Measurements from ENCODE around the gene NTN3. TPM values are rescaled to one million over a fixed set of nuclear protein-coding genes. Genes with fewer than 3 reads are reported as not detected.

The NTN3 gene
- total and polyA plus RNA-seq, 9 donors: 1.7 to 4.0 (median 2.9) TPM

DNA sequence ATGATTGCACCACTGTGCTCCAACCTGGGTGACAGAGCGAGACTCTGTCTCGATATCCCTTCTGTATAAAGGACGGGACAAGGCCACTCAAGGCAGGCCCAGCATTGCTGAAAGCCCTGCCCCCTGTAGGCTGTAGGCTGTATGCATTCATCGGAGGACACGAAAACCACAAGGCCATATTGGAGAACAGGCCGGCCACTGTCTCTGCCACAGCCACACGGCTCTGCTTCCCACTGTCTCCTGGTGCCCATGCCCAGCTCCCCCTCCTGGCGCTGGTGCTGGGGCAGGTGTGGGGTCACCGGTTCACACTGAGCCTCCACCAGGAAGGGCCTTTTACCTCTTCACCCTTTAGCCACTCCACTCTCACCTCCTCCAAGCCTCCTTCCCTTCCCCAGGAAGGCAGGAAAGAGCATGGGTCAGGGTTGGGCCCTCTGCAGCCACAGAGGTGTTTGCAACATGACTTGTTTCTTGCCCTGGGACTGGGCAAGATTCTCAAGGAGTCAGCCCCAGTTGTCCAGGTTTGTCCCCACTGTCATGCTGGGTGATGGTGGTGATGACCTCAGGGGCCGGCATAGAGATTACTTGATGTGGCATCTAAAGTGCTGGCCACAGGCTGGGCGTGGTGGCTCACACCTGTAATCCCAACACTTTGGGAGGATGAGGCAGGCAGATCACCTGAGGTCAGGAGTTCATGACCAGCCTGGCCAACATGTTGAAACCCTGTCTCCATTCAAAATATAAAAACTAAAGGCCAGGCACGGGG, 5.3 kb upstream of the NTN3 start:
- DNase-seq: no peak
- H3K36me3 ChIP-seq (ENCODE audit: control insufficient read depth, insufficient read depth, low read length): peaks cover 3% of the 10 kb centered on the region
- no peaks in the 10 kb centered on the region for H3K9me3 ChIP-seq (replicated peaks; ENCODE audit: control insufficient read depth, low read depth, low read length)
- peaks cover 38% of the 10 kb centered on the region for H3K4me1 ChIP-seq (ENCODE audit: control insufficient read depth, insufficient read depth, low read length)
- H3K4me3 ChIP-seq (ENCODE audit: low read length): no peak overlapping the region
- H3K27ac ChIP-seq (ENCODE audit: low read length): no peak overlapping the region
- 78% methylated on average over 11 of the region's 12 CpGs for WGBS (ENCODE audit: insufficient coverage)
- peaks cover 13% of the 10 kb centered on the region for H3K27me3 ChIP-seq (ENCODE audit: control insufficient read depth, insufficient read depth, low read length)

GRCh38 chr16:2466667-2467527, 4.2 kb upstream of the NTN3 start:
- peak overlapping the region; percentile 82 for H3K27ac ChIP-seq (ENCODE audit: low read length)
- no peaks in the 10 kb centered on the region for H3K36me3 ChIP-seq (ENCODE audit: control insufficient read depth, insufficient read depth, low read length)
- H3K4me1 ChIP-seq (ENCODE audit: control insufficient read depth, insufficient read depth, low read length): peaks cover 40% of the 10 kb centered on the region
- H3K4me3 ChIP-seq (ENCODE audit: low read length): no peak overlapping the region
- DNase-seq: no peak
- 75% methylated on average over 25 of the region's 29 CpGs for WGBS (ENCODE audit: insufficient coverage)
- peaks cover 15% of the 10 kb centered on the region for H3K27me3 ChIP-seq (ENCODE audit: control insufficient read depth, insufficient read depth, low read length)
- H3K9me3 ChIP-seq (replicated peaks; ENCODE audit: control insufficient read depth, low read depth, low read length): no peaks in the 10 kb centered on the region

GRCh38 chr16:2467528-2468232, 3.4 kb upstream of the NTN3 start:
- under 1% methylated on average over 80 of the region's 80 CpGs for WGBS (ENCODE audit: insufficient coverage)
- Histone ChIP-seq H3K4me3 (ENCODE audit: low read length) (peak overlapping the region; percentile 39), H3K4me1 (ENCODE audit: control insufficient read depth, insufficient read depth, low read length) (peaks cover 47% of the 10 kb centered on the region), H3K27me3 (ENCODE audit: control insufficient read depth, insufficient read depth, low read length) (peaks cover 22% of the 10 kb centered on the region), H3K36me3 (ENCODE audit: control insufficient read depth, insufficient read depth, low read length) (no peaks in the 10 kb centered on the region), H3K9me3 (replicated peaks; ENCODE audit: control insufficient read depth, low read depth, low read length) (no peaks in the 10 kb centered on the region), H3K27ac (ENCODE audit: low read length) (peak overlapping the region; percentile 82)
- DNase-seq: peak; percentile 95

DNA sequence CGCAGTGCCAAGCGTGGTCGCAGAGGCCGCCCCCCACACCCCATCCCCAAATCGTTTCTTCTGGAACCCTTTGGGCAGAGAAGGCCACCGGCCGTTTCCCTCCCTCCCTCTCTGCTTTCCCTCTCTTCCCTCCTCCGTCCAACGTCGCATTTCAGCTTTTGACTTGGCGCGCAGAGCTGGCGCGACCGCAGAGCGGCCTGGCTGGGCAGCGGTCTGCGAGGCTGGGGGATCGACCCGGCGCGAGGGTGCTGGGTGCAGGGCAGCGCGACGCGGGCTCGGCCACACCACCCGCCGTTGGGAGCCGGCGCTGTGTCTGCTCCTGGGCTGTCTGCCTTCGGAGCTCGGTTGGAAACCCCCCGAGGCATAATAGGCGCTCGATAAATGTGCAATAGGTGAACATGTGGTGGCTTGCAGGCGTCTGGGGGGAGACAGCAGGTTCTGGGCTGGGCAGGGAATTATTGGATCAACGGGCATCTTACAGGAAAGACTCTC, 2.8 kb upstream of the NTN3 start:
- no peaks in the 10 kb centered on the region for H3K36me3 ChIP-seq (ENCODE audit: control insufficient read depth, insufficient read depth, low read length)
- peak overlapping the region; percentile 39 for H3K4me3 ChIP-seq (ENCODE audit: low read length)
- DNase-seq: peak; percentile 67
- peak overlapping the region; percentile 59 for H3K27ac ChIP-seq (ENCODE audit: low read length)
- H3K4me1 ChIP-seq (ENCODE audit: control insufficient read depth, insufficient read depth, low read length): peaks cover 53% of the 10 kb centered on the region
- WGBS (ENCODE audit: insufficient coverage): under 1% methylated on average over 35 of the region's 38 CpGs
- no peaks in the 10 kb centered on the region for H3K9me3 ChIP-seq (replicated peaks; ENCODE audit: control insufficient read depth, low read depth, low read length)
- peaks cover 28% of the 10 kb centered on the region for H3K27me3 ChIP-seq (ENCODE audit: control insufficient read depth, insufficient read depth, low read length)

DNA sequence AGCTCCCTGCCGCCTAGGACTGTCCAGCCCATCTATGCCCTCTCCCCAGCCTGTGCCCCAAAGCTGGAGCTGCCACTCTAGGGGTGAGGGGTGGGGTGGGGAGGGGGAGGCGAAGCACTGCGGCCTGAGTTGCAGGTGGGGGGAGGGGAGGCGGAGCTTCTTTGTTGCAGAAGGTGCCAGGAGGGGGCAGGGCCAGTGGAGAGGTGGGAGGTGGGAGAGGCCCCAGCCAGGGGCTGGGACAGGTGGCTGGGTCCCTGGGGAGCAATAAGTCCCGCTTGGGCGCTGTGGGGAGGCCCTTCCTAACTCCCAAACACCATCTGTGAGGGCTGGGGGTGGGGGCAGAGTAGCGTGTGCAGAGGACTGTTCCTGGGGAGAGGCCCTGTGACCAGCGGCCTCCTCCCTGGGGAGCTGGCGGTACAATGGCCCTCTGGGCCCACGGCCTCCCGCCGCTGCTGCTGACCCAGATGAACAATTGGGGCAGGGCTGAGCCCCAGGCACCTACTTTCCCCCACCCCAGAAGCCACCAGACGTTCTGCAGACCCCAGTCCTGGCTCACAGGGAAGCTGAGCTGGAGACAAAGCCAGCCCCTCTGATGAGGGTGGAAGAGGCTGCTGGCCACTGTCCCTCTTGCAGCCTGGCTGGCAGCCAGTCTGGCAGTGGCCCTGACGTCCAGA, 2.2 kb upstream of the NTN3 start:
- peaks cover 29% of the 10 kb centered on the region for H3K27me3 ChIP-seq (ENCODE audit: control insufficient read depth, insufficient read depth, low read length)
- 0% methylated on average over 2 of the region's 14 CpGs for WGBS (ENCODE audit: insufficient coverage)
- H3K36me3 ChIP-seq (ENCODE audit: control insufficient read depth, insufficient read depth, low read length): no peaks in the 10 kb centered on the region
- peak overlapping the region; percentile 72 for H3K27ac ChIP-seq (ENCODE audit: low read length)
- H3K4me1 ChIP-seq (ENCODE audit: control insufficient read depth, insufficient read depth, low read length): peaks cover 56% of the 10 kb centered on the region
- DNase-seq: peak; percentile 61
- no peaks in the 10 kb centered on the region for H3K9me3 ChIP-seq (replicated peaks; ENCODE audit: control insufficient read depth, low read depth, low read length)
- peak overlapping the region; percentile 39 for H3K4me3 ChIP-seq (ENCODE audit: low read length)

- Histone ChIP-seq H3K4me3 (ENCODE audit: low read length) (no peak overlapping the region), H3K4me1 (ENCODE audit: control insufficient read depth, insufficient read depth, low read length) (peaks cover 56% of the 10 kb centered on the region), H3K9me3 (replicated peaks; ENCODE audit: control insufficient read depth, low read depth, low read length) (no peaks in the 10 kb centered on the region), H3K36me3 (ENCODE audit: control insufficient read depth, insufficient read depth, low read length) (no peaks in the 10 kb centered on the region), H3K27me3 (ENCODE audit: control insufficient read depth, insufficient read depth, low read length) (peaks cover 29% of the 10 kb centered on the region), H3K27ac (ENCODE audit: low read length) (peak overlapping the region; percentile 72)
- 39% methylated on average over 9 of the region's 16 CpGs for WGBS (ENCODE audit: insufficient coverage)
- DNase-seq: peak; percentile 65
These were observed 1.5 kb upstream of the NTN3 start for GRCh38 chr16:2469399-2470233.

DNA sequence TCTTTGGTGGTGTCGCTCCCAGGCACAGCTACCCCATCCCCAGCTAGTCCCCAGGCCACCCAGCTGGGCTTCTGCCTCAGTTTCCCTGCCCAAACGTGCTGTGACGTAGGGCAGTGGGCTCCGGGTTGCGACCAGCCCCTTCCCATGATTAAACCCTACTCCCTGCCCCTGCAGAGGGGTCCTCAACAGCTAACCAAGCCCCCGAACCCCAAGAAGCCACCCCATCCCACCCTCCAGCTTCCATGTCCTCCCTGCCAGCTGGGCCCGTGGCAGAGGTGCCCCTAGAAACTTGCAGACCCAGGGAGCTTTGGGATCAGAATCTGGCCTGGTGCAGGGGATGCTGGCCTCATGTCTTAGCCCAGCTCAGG, 879 bp upstream of the NTN3 start:
- Histone ChIP-seq H3K4me1 (ENCODE audit: control insufficient read depth, insufficient read depth, low read length) (peaks cover 56% of the 10 kb centered on the region), H3K27ac (ENCODE audit: low read length) (peak overlapping the region; percentile 71), H3K4me3 (ENCODE audit: low read length) (no peak overlapping the region), H3K9me3 (replicated peaks; ENCODE audit: control insufficient read depth, low read depth, low read length) (no peaks in the 10 kb centered on the region), H3K27me3 (ENCODE audit: control insufficient read depth, insufficient read depth, low read length) (peaks cover 29% of the 10 kb centered on the region), H3K36me3 (ENCODE audit: control insufficient read depth, insufficient read depth, low read length) (no peaks in the 10 kb centered on the region)
- WGBS (ENCODE audit: insufficient coverage): 80% methylated on average over 5 of the region's 7 CpGs
- no peak for DNase-seq

GRCh38 chr16:2470603-2471015, 488 bp upstream of the NTN3 start:
- Histone ChIP-seq H3K4me1 (ENCODE audit: control insufficient read depth, insufficient read depth, low read length) (peaks cover 58% of the 10 kb centered on the region), H3K27me3 (ENCODE audit: control insufficient read depth, insufficient read depth, low read length) (peaks cover 29% of the 10 kb centered on the region), H3K27ac (ENCODE audit: low read length) (peak overlapping the region; percentile 71), H3K36me3 (ENCODE audit: control insufficient read depth, insufficient read depth, low read length) (no peaks in the 10 kb centered on the region), H3K4me3 (ENCODE audit: low read length) (no peak overlapping the region), H3K9me3 (replicated peaks; ENCODE audit: control insufficient read depth, low read depth, low read length) (no peaks in the 10 kb centered on the region)
- peak; percentile 71 for DNase-seq
- 8% methylated on average over 9 of the region's 9 CpGs for WGBS (ENCODE audit: insufficient coverage)
